ENCODE measurements around the gene LSM12. TPM values are rescaled to one million over a fixed set of nuclear protein-coding genes. Genes with fewer than 3 reads are reported as not detected.
A peak's percentile ranks its signal among the peaks of the same experiment; 100 is the strongest.
"Not testable (repeated sequence)": the region's sequence is repeated elsewhere in the genome, so short reads cannot be mapped to it uniquely, and the experiment has no call there.

LSM12 gene
- total RNA-seq, 1 donor: 77.5 TPM

GRCh38 chr17:44105941-44106340 lies 39.5 kb upstream of the LSM12 start:
- H3K4me3 ChIP-seq (ENCODE audit: low read depth, low read length): no peak overlapping the region
- no peak for DNase-seq (ENCODE audit: low read depth)
- no peak for TF ChIP-seq CTCF (IDR thresholded peaks at IDR 0.05; ENCODE audit: insufficient read depth, low read length)

- TF ChIP-seq CTCF (IDR thresholded peaks at IDR 0.05; ENCODE audit: insufficient read depth, low read length): no peak
- no peak overlapping the region for H3K4me3 ChIP-seq (ENCODE audit: low read depth, low read length)
- DNase-seq (ENCODE audit: low read depth): no peak
These were observed 39.0 kb upstream of the LSM12 start for GRCh38 chr17:44105483-44105882.

GRCh38 chr17:44102849-44103622 lies 36.6 kb upstream of the LSM12 start:
- DNase-seq (ENCODE audit: low read depth): no peak
- H3K4me3 ChIP-seq (ENCODE audit: low read depth, low read length): no peak overlapping the region
- TF ChIP-seq CTCF (IDR thresholded peaks at IDR 0.05; ENCODE audit: insufficient read depth, low read length): no peak

DNA sequence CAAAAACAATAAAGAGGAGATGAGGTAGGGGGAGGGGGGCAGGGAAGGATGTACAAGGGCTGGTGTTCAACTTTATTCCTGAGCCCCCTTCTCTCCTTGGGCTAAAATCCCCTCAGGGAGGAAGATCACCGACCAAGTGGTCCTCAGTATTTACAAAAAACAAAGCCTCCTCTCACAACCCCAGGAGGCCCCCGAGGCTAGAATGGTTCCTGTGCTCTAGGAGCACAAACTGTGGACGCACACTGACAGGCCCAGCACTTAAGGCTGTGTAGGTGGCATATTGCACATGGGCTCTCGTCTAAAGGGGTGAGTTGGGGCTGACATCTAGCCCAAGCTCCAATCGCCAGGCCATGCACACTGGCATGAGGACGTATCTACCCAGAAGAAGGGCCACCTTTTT lies 35.4 kb upstream of the LSM12 start:
- DNase-seq (ENCODE audit: low read depth); H3K4me3 ChIP-seq (ENCODE audit: low read depth, low read length): not testable (repeated sequence)

DNA sequence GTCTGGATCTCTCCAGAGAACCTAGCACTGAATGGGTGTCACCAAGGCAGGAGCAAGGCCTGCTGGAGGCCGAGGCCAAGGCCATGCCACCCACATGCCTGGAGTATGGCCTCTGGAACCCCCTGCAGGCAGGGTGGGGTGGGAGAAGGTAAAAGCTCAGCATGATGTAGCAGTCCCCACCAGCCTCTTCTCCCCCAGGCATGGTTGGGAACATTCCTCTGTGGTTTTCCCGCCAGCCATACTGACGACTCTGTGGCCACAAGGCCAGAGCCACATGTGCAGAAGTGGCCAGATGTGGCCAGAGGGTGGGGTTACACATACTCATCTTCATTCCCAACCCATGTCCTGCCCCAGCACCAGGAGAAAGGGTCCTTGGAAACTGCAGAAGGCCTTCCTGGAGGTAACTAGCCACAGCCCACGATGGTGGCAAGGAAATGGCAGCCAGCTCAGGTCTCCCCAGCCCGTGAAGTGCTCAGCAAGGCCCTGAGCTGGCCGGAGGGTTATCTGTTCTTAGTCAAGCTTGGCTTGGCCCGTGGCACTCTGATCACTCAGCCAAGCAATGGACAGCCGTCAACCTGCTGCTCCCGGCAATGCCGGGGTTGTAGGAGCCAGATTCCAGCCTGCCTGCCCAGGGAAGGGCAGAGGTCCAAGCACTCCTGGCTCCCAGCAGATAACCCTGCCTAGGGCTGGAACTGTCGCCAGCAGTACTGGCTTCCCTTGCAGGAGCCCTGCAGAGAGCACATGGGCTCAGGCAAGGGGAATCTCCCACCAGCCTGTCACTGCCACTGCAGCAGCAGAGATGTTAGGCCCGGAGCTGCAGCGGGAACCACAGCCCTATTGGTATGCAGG lies 30.9 kb upstream of the LSM12 start:
- no peak for TF ChIP-seq CTCF (IDR thresholded peaks at IDR 0.05; ENCODE audit: insufficient read depth, low read length)
- no peak overlapping the region for H3K4me3 ChIP-seq (ENCODE audit: low read depth, low read length)
- DNase-seq (ENCODE audit: low read depth): peak; percentile 43

DNA sequence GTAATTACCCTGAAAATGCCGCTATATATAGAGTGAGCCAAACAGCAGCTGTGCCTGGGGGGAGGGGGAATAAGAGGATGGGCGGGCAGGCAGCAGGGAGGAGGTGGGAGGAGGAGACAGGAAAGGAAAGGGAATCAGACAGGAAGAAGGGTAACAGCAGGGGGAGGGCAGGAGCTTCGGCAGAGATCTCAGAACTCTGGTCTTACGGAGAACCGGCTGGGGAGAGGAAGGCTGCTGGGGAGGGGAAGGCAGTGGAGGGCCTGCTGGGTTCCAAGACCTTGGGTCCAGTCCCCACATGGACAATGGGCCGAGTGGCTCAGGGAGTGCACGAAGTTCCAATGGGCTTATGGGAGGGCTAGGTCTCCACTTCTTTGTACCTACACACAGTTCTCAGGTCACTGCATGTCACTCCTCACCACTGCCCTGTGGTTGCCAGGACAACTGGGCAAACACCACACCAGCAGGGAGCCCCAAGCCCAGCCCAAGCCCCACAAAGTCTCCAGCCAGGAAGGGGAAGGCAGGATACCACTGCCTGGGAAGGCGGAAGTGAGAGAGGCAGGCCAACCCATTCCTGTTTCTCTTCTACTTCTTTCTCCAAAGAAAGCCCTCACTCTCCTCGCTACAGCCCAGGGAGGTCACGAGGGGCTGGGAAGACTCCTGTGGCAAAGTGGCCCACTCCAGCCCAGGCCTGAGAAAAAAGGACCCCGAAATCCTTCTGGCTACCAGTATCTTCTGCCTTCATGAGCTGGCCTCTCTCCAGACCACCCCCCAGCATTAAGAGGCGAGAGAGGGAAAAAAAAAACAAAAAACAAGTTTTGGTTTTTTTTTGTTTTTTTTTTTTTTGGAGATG lies 29.4 kb upstream of the LSM12 start:
- peak; percentile 84 for DNase-seq (ENCODE audit: low read depth)
- peak overlapping the region; percentile 57 for H3K4me3 ChIP-seq (ENCODE audit: low read depth, low read length)
- TF ChIP-seq CTCF (IDR thresholded peaks at IDR 0.05; ENCODE audit: insufficient read depth, low read length): peak; percentile 46

GRCh38 chr17:44095388-44095646 lies 28.8 kb upstream of the LSM12 start:
- no peak overlapping the region for H3K4me3 ChIP-seq (ENCODE audit: low read depth, low read length)
- DNase-seq (ENCODE audit: low read depth): no peak
- no peak for TF ChIP-seq CTCF (IDR thresholded peaks at IDR 0.05; ENCODE audit: insufficient read depth, low read length)

Measured in fibroblast of the aortic adventitia (primary cell).